Naive B cell (primary cell): ENCODE data around the gene IL17RE. TPM values are rescaled to one million over a fixed set of nuclear protein-coding genes. Genes with fewer than 3 reads are reported as not detected.
"Not testable (repeated sequence)": the region's sequence is repeated elsewhere in the genome, so short reads cannot be mapped to it uniquely, and the experiment has no call there.

Source experiments
- ATAC-seq, 2 donors: fragments of 150-1000 bp; cut with Tn5 transposase; 2 replicates each; pipeline ENCODE4 v1.10.0; 2021; ENCODE audit warnings: low read depth in 2 of 2, mild to moderate bottlenecking in 2 of 2, moderate library complexity in 2 of 2
- DNase-seq: peaks from one replicate; pipeline ENCODE4 v3.0.0; 2022
- H3K27ac Mint-ChIP-seq, 6 donors: one replicate each; pipeline ENCODE4 v1.8.0; 2020 to 2022; ENCODE audit warnings: mild to moderate bottlenecking in 6 of 6, mixed read lengths in 6 of 6, moderate library complexity in 5 of 6, inconsistent platforms in 2 of 6
- H3K27me3 Mint-ChIP-seq, 3 donors: one replicate each; pipeline ENCODE4 v1.8.0; 2021 to 2022; ENCODE audit warnings: mixed read lengths in 3 of 3, mild to moderate bottlenecking in 1 of 3
- H3K36me3 Mint-ChIP-seq, 2 donors: one replicate each; pipeline ENCODE4 v1.8.0; 2020 to 2022; ENCODE audit warnings: mixed read lengths in 2 of 2, inconsistent platforms in 1 of 2, mild to moderate bottlenecking in 1 of 2
- H3K4me1 Mint-ChIP-seq, 3 donors: one replicate each; pipeline ENCODE4 v1.8.0; 2020 to 2022; ENCODE audit warnings: mixed read lengths in 3 of 3, inconsistent platforms in 1 of 3, mild to moderate bottlenecking in 1 of 3, moderate library complexity in 1 of 3
- H3K4me3 Mint-ChIP-seq, 8 donors: one replicate each; pipeline ENCODE4 v1.8.0; 2020 to 2022; ENCODE audit warnings: mild to moderate bottlenecking in 8 of 8, mixed read lengths in 8 of 8, moderate library complexity in 8 of 8, inconsistent platforms in 2 of 8
- H3K9me3 Mint-ChIP-seq, 7 donors: one replicate each; pipeline ENCODE4 v1.8.0; 2020 to 2022; ENCODE audit warnings: mixed read lengths in 7 of 7, mild to moderate bottlenecking in 5 of 7, inconsistent platforms in 2 of 7, moderate library complexity in 1 of 7
- polyA plus RNA-seq, 6 donors: library from polyadenylated mRNA; unstranded; fragments of 300-500 nt; fragmentation: Illumina TruSeq; gene quantifications; one replicate each; pipeline ENCODE4 v1.2.3, GENCODE V29; 2021; ENCODE audit warnings: low read depth in 6 of 6

The IL17RE gene
- polyA plus RNA-seq, 6 donors from 2014 or later: not detected

DNA sequence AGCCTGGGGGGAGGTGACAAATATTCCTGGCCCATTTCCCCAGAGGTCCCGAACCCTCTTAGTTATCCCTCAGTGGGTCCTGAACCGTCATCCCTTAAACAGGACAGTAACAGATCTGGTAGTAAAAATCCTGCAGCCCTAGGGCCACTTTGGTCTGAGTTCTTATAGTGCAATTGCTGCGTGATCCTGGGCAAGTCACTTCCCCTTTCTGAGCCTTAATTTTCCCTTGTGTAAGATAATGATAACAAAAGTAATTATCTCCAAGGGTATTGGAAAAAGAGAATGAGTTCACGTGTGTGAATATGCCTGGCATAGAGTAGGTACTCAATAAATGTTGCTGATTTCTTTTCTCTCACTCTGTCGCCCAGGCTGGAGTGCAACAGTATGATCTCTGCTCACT lies 15.2 kb upstream of the IL17RE start:
- Mint-ChIP-seq H3K9me3 (peaks cover 0 to 2% (median 0%) of the 10 kb centered on the region in 7 donors), H3K27ac (peak overlapping the region in 1 of 6 donors; percentile 38), H3K4me3 (peak overlapping the region in 1 of 8 donors; percentile 9), H3K36me3 (peaks cover 4% of the 10 kb centered on the region in 2 donors), H3K27me3 (no peaks in the 10 kb centered on the region), H3K4me1 (peaks cover 12 to 23% (median 22%) of the 10 kb centered on the region in 3 donors)
- no peak for ATAC-seq
- DNase-seq: no peak

DNA sequence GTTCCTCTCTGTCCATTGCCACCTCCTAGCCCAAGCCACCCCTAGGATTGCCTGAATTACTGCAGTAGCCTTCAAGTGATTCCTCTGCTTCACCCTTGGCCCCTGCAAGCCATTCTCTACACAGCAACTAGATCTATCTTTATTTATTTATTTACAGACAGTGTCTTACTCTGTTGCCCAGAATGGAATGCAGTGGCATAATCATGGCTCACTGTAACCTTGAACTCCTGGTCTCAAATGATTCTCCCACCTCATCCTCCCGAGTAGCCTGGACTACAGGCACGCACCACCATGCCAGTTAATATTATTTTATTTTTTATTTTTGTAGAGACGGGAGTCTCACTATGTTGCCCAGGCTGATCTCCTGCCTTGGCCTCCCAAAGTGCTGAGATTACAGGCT lies 14.1 kb upstream of the IL17RE start:
- Mint-ChIP-seq H3K27me3 (no peaks in the 10 kb centered on the region), H3K4me1 (peaks cover 20 to 31% (median 30%) of the 10 kb centered on the region in 3 donors), H3K4me3 (peak overlapping the region in 2 of 8 donors; percentile 77 to 99), H3K27ac (peak overlapping the region in 4 of 6 donors; percentile 12 to 62 (median 47)), H3K9me3 (peaks cover 0 to 2% (median 0%) of the 10 kb centered on the region in 7 donors), H3K36me3 (peaks cover 4 to 12% of the 10 kb centered on the region in 2 donors)
- ATAC-seq: no peak
- DNase-seq: no peak

DNA sequence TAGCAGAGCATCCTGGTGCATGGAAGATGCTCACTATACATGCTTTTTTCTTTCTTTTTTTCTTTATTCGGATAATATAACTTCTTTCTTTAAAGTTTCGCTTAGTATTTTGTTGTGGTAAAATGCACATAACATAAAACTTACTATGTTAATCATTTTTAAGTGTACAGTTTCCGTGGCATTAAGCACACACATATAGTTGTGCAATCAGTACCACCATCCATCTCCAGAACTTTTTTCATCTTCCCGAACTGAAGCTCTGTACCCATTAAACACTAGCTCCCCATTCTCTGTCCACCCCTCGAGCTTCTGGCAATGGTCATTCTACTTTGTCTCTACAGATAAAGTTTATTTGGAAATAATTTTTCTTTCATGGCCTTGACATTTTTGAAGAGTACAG lies 13.2 kb upstream of the IL17RE start:
- H3K27me3 Mint-ChIP-seq: no peaks in the 10 kb centered on the region
- H3K4me3 Mint-ChIP-seq: peak overlapping the region in 5 of 8 donors; percentile 89 to 99 (median 98)
- DNase-seq: no peak
- peaks cover 0 to 2% (median 0%) of the 10 kb centered on the region in 7 donors for H3K9me3 Mint-ChIP-seq
- no peak for ATAC-seq
- H3K4me1 Mint-ChIP-seq: peaks cover 27 to 40% (median 35%) of the 10 kb centered on the region in 3 donors
- peaks cover 4 to 12% of the 10 kb centered on the region in 2 donors for H3K36me3 Mint-ChIP-seq
- peak overlapping the region in 3 of 6 donors; percentile 56 to 100 (median 98) for H3K27ac Mint-ChIP-seq

DNA sequence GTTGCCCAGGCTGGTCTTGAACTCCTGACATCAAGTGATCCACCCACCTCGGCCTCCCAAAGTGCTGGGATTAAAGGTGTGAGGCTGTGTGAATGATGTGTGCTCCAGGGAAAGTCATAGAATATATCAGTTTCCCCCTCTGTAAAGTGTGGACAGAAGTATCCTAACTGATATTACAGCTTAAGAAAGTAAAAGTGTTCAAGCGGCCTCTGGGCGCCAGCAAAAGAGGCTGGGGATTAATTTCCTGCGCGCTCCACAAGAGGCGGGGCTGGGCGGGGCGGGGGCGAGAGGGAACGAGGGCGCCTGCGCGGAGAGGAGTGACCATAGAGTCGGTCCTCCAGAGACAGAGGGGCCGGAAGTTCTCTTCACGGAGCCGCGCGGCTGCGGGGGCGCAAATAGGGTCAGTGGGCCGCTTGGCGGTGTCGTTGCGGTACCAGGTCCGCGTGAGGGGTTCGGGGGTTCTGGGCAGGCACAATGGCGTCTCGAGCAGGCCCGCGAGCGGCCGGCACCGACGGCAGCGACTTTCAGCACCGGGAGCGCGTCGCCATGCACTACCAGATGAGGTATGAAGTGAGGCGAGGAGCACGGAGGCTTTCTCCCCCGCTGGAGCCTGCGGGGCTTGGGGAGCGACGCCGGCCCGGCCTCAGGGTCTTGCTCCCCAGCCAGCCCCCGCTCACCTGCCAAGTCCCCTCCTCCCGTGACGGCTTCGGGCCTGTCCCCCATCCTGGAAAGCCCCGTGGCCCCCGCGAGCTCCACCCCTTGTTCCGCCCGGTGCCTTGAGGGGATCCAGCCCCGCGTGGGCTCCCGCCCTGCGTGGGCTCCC lies 12.2 kb upstream of the IL17RE start, which contains the start of gene JAGN1:
Gene JAGN1 (plus strand): TSS at position 362 of the 823 bp plus-strand sequence. CDS start 113 bp downstream, at position 475.
- ATAC-seq (peak; percentile 87 to 89), DNase-seq (peak; percentile 87)
- Mint-ChIP-seq H3K4me1 (peaks cover 33 to 48% (median 43%) of the 10 kb centered on the region in 3 donors), H3K4me3 (peak within 1 kb of the TSS; percentile 89 to 100 (median 98)), H3K36me3 (peaks cover 10 to 12% of the 10 kb centered on the region in 2 donors), H3K9me3 (peaks cover 0 to 2% (median 0%) of the 10 kb centered on the region in 7 donors), H3K27ac (peak within 1 kb of the TSS; percentile 98 to 100 (median 100)), H3K27me3 (no peaks in the 10 kb centered on the region)

DNA sequence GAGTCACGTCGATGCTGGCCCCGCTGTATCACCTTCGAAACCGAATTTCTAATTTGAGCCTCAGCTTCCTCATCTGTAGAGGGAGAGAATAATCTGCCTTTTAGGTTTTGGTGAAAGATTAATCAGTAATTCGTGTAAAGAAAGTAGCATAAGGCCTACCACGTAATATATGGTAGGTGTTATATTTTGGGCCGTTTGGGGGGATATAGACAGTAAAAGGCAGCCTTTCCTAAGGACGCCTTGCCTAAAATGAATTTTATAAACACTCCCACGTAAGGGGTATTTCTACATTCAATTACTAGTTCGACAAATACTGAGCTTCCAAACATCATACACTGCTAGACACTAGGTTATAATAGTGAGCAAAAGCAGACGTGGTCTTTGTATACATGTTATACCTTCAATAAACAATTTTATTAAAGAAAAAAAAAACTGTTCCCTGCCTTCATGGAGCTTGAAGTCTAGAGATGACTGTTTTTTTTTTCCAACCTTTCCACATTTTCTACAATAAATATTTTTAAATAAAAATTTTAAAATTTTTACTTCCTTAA lies 11.5 kb upstream of the IL17RE start:
- Mint-ChIP-seq H3K27me3 (no peaks in the 10 kb centered on the region), H3K9me3 (peaks cover 0 to 2% (median 0%) of the 10 kb centered on the region in 7 donors), H3K27ac (peak overlapping the region; percentile 98 to 100 (median 100)), H3K4me3 (peak overlapping the region; percentile 89 to 100 (median 98)), H3K4me1 (peaks cover 36 to 52% (median 43%) of the 10 kb centered on the region in 3 donors), H3K36me3 (peaks cover 10 to 12% of the 10 kb centered on the region in 2 donors)
- ATAC-seq (no peak), DNase-seq (no peak)

DNA sequence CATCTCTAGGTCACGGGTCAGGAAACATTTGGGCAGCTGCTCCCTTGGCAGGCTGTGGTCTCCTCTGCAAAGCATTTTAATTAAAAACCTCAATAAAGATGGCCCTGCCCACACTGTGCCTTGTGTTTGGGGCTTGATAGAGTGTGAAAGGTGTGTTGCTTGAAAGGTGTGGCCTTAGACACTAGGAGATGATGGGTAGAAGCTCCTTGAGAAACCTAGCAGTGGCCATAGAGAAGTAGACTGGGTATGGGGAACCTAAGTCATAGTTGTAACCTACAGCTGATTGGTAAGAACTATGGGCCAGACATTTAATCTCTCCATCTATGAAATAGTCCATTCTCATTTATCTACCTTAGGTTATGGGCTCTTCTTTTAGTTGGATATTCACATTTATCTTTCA lies 8.9 kb upstream of the IL17RE start:
- DNase-seq (no peak), ATAC-seq (no peak)
- H3K4me3 Mint-ChIP-seq: peak overlapping the region in 2 of 8 donors; percentile 25 to 29
- peaks cover 10 to 12% of the 10 kb centered on the region in 2 donors for H3K36me3 Mint-ChIP-seq
- peaks cover 0 to 2% (median 0%) of the 10 kb centered on the region in 7 donors for H3K9me3 Mint-ChIP-seq
- H3K4me1 Mint-ChIP-seq: peaks cover 45 to 64% (median 60%) of the 10 kb centered on the region in 3 donors
- no peaks in the 10 kb centered on the region for H3K27me3 Mint-ChIP-seq
- peak overlapping the region; percentile 54 to 98 (median 90) for H3K27ac Mint-ChIP-seq

DNA sequence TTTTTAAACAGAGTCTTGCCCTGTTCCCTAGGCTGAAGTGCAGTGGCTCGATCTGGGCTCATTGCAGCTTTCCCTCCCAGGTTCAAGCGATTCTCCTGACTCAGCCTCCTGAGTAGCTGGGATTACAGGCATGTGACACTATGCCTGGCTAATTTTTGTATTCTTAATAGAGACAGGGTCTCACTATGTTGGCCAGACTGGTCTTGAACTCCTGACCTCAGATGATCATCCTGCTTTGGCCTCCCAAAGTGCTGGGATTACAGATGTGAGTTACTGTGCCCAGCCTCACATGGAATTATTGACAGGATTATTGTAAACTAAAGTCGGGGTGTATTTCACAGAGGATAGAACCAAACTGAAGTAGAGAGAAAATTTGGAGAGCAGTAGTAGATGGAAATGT lies 6.9 kb upstream of the IL17RE start:
- not testable (repeated sequence) for H3K27me3 Mint-ChIP-seq, H3K4me3 Mint-ChIP-seq, H3K9me3 Mint-ChIP-seq, DNase-seq, ATAC-seq
- Mint-ChIP-seq H3K36me3 (peaks cover 10 to 12% of the 10 kb centered on the region in 2 donors), H3K4me1 (peaks cover 49 to 61% (median 52%) of the 10 kb centered on the region in 3 donors), H3K27ac (peak overlapping the region in 5 of 6 donors; percentile 23 to 98 (median 54))

DNA sequence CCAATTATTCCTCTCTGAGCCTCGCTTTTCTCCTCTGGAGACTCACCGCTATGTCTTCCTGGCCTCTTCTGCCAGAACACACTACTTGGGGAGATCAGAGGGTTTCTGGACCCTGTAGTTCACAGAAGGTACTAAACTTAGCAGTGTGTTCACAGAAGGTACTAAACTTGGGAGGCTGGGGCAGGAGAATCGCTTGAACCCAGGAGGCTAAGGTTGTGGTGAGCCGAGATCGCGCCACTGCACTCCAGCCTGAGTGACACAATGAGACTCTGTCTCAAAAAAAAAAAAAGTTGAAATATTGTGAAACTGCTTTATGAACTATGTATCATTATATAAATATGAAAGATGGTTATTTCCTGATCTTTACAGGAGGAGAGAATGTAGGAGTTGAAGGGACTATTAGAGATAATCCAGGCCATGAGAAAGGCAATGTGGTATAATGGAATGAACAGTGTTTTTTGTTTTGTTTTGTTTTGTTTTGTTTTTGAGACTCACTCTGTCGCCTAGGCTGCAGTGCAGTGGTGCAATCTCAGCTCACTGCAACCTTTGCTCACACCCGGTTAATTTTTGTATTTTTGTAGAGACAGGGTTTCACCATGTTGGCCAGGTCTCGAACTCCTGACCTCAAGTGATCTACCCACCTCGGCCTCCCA lies 5.8 kb upstream of the IL17RE start:
- DNase-seq, ATAC-seq, H3K27me3 Mint-ChIP-seq, H3K9me3 Mint-ChIP-seq: not testable (repeated sequence)
- Mint-ChIP-seq H3K27ac (peak overlapping the region in 5 of 6 donors; percentile 33 to 98 (median 74)), H3K4me3 (peak overlapping the region in 1 of 8 donors; percentile 53), H3K4me1 (peaks cover 40 to 55% (median 42%) of the 10 kb centered on the region in 3 donors), H3K36me3 (peaks cover 6 to 12% of the 10 kb centered on the region in 2 donors)

DNA sequence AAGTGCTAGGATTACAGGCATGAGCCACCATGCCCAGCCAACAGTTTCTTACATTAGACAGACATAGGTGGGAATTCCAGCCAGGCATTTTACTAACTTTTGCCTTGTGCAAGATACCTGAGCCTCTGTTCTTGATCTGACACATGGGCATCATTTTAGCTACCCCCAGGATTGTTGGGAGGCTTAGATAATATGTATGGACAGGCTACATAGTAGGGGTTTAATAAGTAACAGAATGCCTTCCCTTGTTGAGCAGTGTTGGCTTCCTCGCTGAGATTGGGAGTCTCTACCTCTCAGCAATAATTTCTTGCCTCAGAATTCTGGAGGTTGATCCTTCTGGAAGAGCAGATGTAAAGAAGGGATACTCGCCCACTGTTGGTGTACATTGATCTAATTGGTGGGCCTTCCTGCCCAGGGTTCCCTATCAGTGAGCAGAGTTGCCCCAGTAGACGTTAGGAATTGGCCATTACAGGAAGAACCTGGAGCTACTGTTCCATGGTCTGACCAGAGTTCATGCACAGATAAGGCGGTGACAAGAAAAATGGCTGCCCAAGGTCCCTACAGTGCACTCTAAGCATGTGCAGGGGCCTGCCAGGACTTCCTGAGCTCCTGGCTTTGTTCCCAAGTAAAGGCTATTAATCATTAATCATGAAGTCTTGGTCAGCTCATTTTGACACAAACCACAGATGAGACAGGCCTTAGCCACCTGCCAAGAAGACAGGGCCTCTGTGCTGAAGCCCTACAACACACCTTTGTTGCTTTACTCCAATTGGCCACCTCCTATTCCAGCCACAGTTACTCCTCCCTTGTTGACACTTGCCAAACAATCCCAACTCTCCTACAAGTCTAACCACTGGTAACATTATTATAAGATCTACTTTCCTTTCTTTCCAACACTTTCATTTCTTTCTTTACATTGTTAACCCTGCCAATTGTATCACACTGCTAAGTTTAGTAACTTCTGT lies 5.0 kb upstream of the IL17RE start:
- no peaks in the 10 kb centered on the region for H3K9me3 Mint-ChIP-seq
- H3K4me1 Mint-ChIP-seq: peaks cover 34 to 50% (median 36%) of the 10 kb centered on the region in 3 donors
- peaks cover 6% of the 10 kb centered on the region in 2 donors for H3K36me3 Mint-ChIP-seq
- ATAC-seq: no peak
- peak overlapping the region in 5 of 6 donors; percentile 17 to 98 (median 85) for H3K27ac Mint-ChIP-seq
- no peak for DNase-seq
- peaks cover 0 to under 1% (median 0%) of the 10 kb centered on the region in 3 donors for H3K27me3 Mint-ChIP-seq
- no peak overlapping the region for H3K4me3 Mint-ChIP-seq

DNA sequence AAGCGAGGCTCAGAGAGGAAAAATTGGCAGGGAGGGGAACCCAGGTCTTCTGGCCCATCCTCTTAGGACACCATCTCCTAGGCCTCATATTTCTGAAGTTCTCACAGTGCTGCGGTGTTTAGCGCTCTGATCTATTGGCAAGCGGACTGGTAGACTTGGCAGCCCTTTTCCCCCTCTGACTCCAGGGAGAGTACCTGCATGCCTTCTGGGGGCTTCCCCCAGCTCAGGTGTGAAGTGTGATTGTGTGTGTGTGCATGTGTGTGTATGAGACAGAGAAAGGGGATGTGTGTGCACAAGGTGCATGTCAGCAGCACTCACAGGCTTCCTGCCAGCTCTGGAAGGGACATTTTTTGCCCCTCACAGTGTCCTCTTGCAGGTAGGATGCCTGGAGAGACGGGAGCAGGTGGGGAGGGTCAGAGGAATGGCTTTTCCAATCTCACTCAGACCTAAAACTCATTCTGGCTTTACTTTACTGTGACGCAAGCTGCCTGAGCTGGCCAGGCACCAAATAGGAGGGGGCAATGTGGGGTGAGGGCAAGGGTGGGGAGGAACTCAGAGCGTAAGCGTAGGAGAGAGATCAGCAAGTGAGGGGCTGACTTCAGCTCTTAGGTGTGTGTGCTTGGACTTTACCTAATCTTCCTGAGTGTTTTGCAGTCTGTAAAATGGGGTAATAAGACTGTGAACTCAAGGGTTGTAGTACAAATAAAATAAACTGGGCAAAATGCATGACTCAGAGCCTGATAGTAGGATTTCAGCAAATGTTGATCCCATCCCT lies 4.0 kb upstream of the IL17RE start:
- H3K4me3 Mint-ChIP-seq: no peak overlapping the region
- H3K27ac Mint-ChIP-seq: peak overlapping the region in 5 of 6 donors; percentile 28 to 98 (median 41)
- peaks cover 0 to 6% of the 10 kb centered on the region in 2 donors for H3K36me3 Mint-ChIP-seq
- no peak for DNase-seq
- H3K4me1 Mint-ChIP-seq: peaks cover 28 to 42% (median 31%) of the 10 kb centered on the region in 3 donors
- no peak for ATAC-seq
- peaks cover 0 to 9% (median 0%) of the 10 kb centered on the region in 3 donors for H3K27me3 Mint-ChIP-seq
- H3K9me3 Mint-ChIP-seq: no peaks in the 10 kb centered on the region

DNA sequence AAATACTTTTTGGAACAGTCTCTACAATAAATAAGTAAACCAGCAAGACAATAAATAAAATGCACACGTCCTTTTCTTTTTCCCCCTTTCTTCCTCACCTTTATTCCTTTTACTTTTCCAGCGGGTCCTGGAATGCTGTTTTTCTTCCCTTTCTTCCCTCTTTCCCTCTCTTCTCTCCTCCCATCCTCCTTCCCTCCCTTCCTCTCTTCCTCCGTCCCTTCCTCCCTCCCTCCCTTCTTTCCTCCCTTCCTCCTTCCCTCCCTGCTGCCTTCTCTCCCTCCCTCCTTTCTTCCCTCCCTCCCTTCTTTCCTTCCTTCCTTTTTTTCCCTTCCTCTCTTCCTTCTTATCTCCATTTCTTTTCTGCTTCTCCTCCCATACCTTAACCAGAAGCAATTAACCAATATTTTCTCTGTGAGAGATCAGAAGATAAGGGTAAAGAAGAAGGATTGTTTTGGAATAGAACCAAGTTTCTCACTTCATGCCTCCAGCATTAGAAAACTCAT lies 3.3 kb upstream of the IL17RE start:
- H3K4me1 Mint-ChIP-seq: peaks cover 21 to 35% (median 26%) of the 10 kb centered on the region in 3 donors
- peaks cover 0 to 6% of the 10 kb centered on the region in 2 donors for H3K36me3 Mint-ChIP-seq
- DNase-seq (no peak), ATAC-seq (no peak)
- peak overlapping the region in 4 of 6 donors; percentile 47 to 88 (median 69) for H3K27ac Mint-ChIP-seq
- peaks cover 0 to 9% (median 0%) of the 10 kb centered on the region in 3 donors for H3K27me3 Mint-ChIP-seq
- H3K4me3 Mint-ChIP-seq: no peak overlapping the region
- no peaks in the 10 kb centered on the region for H3K9me3 Mint-ChIP-seq
